ENCODE measurements around the gene RNF182.

Gene RNF182

DNA sequence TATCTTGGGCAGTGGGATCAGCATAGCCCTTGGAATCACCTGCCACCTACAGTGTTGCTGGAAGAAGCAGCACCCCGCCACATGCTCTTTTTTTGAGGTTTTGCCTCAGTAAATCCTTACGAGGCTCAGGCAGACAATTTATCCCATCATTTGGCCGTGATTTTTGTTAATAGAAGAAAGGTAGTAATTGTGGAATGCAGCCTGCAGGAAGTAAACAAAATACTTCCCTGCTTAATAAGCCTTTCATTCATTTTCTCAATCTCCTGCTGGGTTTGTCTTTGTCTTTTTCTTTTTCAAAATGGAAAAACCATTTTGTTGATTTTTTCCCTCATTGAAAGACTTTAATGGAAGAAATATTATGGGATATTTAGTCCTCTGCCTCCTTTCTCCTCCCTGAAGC, 99.1 kb downstream of the RNF182 start:
- TF ChIP-seq, protein P1, sequence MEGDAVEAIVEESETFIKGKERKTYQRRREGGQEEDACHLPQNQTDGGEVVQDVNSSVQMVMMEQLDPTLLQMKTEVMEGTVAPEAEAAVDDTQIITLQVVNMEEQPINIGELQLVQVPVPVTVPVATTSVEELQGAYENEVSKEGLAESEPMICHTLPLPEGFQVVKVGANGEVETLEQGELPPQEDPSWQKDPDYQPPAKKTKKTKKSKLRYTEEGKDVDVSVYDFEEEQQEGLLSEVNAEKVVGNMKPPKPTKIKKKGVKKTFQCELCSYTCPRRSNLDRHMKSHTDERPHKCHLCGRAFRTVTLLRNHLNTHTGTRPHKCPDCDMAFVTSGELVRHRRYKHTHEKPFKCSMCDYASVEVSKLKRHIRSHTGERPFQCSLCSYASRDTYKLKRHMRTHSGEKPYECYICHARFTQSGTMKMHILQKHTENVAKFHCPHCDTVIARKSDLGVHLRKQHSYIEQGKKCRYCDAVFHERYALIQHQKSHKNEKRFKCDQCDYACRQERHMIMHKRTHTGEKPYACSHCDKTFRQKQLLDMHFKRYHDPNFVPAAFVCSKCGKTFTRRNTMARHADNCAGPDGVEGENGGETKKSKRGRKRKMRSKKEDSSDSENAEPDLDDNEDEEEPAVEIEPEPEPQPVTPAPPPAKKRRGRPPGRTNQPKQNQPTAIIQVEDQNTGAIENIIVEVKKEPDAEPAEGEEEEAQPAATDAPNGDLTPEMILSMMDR (IDR thresholded peaks at IDR 0.05; ENCODE audit: borderline replicate concordance, control extremely low read depth, extremely low read depth, insufficient read depth, missing control alignments) = no peak
- in situ Hi-C loops (cut with MboI; ENCODE audit: low sequenced_read_pairs, unreplicated experiment) = no loop called here
- no peak for DNase-seq (ENCODE audit: low spot score)

DNA sequence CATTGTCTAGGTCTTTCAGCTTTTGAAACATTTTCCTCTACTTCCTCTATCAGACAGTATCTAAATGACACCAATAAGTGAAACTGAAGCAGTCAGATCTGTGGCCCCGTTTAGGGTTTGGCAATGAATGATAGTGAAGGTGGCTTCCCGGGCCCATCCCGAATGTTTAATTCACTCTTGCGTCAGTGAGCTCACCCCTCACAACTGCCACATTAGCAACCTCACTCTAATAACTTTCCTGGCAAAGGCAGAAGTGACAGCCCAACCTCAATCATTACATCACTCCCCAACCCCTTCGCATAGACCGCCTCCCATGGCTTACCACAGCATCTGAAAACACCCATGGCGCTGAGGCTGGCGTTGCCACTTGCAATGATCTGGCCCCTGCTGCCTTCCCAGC, 100.4 kb downstream of the RNF182 start:
- peak; percentile 26 for DNase-seq (ENCODE audit: low spot score)
- in situ Hi-C loops (cut with MboI; ENCODE audit: low sequenced_read_pairs, unreplicated experiment) = no loop called here
- TF ChIP-seq, protein P1 (IDR thresholded peaks at IDR 0.05; ENCODE audit: borderline replicate concordance, control extremely low read depth, extremely low read depth, insufficient read depth, missing control alignments) = no peak

DNA sequence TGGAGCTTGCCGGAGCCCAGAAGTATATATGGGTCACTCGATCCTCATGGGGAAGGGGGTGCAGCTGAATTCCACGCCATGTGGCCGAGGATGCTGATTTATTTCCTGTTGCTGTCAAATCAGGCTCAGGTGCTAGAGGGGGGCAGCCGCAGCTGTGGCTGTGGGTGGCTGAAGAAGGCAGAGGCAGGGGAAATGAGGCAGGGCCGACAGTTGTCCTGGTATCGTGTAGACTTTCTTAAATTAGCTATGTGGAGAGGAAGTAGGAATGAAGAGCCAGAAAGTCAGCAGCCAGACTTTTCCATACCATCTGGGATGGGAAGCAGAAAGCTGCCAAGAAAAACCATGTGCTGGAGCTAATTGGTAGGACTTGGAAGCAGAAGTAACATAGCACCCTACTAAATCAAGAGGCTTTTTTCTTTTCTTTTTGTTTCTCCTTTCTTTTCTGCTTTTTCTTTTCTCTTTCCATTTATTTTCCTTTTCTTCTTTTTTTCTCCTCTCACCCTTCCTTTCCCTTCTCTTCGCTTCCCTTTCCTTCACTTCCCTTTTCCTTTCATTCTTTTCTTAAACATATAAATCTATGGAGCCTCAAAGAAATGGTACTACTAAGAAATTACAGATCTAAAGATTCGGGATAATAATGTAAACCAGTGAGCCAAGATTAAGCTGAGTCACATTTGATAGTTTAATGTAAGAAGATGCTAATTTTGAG, 102.2 kb downstream of the RNF182 start:
- no peak for DNase-seq (ENCODE audit: low spot score)
- TF ChIP-seq, protein P1 (IDR thresholded peaks at IDR 0.05; ENCODE audit: borderline replicate concordance, control extremely low read depth, extremely low read depth, insufficient read depth, missing control alignments) = no peak
- in situ Hi-C loops (cut with MboI; ENCODE audit: low sequenced_read_pairs, unreplicated experiment) = no loop called here

DNA sequence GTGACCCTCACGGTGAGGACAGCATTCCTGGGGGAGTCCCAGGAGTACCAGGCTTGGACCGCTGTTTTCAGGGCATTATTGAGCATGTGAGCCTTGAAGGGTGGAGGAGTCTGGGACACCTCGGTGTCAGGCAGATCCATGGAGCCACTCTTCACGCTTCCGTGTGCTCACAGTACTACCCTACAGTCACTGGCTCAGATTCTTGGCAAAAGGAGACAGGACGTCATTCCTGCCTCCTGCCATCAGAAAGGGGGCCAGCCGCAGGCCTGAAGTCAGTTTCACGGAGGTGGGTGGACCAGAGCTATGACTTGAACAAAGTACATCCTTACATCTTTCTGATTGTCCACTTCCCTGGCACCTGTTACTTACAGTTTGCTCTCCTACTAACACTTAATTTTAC, 103.9 kb downstream of the RNF182 start:
- in situ Hi-C loops (cut with MboI; ENCODE audit: low sequenced_read_pairs, unreplicated experiment) = no loop called here
- no peak for DNase-seq (ENCODE audit: low spot score)
- TF ChIP-seq, protein P1 (IDR thresholded peaks at IDR 0.05; ENCODE audit: borderline replicate concordance, control extremely low read depth, extremely low read depth, insufficient read depth, missing control alignments) = no peak

DNA sequence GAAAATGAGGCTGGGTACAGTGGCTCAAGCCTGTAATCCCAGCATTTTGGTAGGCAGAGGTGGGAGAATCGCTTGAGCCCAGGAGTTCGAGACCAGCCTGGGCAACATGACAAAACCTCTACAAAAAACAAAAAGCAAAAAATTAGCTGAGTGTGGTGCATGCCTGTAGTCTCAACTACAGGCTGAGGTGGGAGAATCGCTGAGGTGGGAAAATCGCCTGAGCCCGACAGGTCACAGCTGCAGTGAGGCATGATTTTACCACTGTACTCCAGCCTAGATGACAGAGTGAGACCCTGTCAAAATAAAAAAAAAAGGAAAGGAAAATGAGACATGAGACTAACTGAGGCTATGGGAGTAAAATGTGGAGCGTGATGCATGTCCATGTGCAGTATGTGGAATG, 104.9 kb downstream of the RNF182 start:
- in situ Hi-C loops (cut with MboI; ENCODE audit: low sequenced_read_pairs, unreplicated experiment) = no loop called here
- TF ChIP-seq, protein P1 (IDR thresholded peaks at IDR 0.05; ENCODE audit: borderline replicate concordance, control extremely low read depth, extremely low read depth, insufficient read depth, missing control alignments) = no peak
- DNase-seq (ENCODE audit: low spot score) = no peak
